NCI-H1105 treated with DMSO at 0.1 percent for 48 hours (cell line): ENCODE measurements around the gene ABHD15.

Experiments used
- DNase-seq: peaks from one replicate; lab custom pipeline; 2025; lab: John Stamatoyannopoulos, UW

ABHD15 gene

GRCh38 chr17:29583324-29584248 lies 16.7 kb upstream of the ABHD15 start:
- DNase-seq: peak; percentile 58

GRCh38 chr17:29582772-29583171 lies 15.9 kb upstream of the ABHD15 start:
- DNase-seq: no peak

- no peak for DNase-seq
Observed at GRCh38 chr17:29582254-29582765, 15.5 kb upstream of the ABHD15 start.

GRCh38 chr17:29581583-29582253 lies 14.9 kb upstream of the ABHD15 start:
- peak; percentile 47 for DNase-seq

- peak; percentile 54 for DNase-seq
Observed at GRCh38 chr17:29579866-29580771, 13.3 kb upstream of the ABHD15 start.

- no peak for DNase-seq
Observed at GRCh38 chr17:29578626-29579485, 12.0 kb upstream of the ABHD15 start.

GRCh38 chr17:29577385-29578211 lies 10.8 kb upstream of the ABHD15 start:
- DNase-seq: no peak

GRCh38 chr17:29577001-29577370 lies 10.1 kb upstream of the ABHD15 start:
- no peak for DNase-seq

- no peak for DNase-seq
Observed at GRCh38 chr17:29576214-29577000, 9.6 kb upstream of the ABHD15 start.

- DNase-seq: no peak
Observed at GRCh38 chr17:29575511-29576213, 8.8 kb upstream of the ABHD15 start.

GRCh38 chr17:29574732-29575510 lies 8.1 kb upstream of the ABHD15 start:
- no peak for DNase-seq

- DNase-seq: no peak
Observed at GRCh38 chr17:29573871-29574731, 7.3 kb upstream of the ABHD15 start.

GRCh38 chr17:29573558-29573869 lies 6.7 kb upstream of the ABHD15 start:
- DNase-seq: no peak

- DNase-seq: no peak
Observed at GRCh38 chr17:29572691-29573557, 6.1 kb upstream of the ABHD15 start.

- DNase-seq: no peak
Observed at GRCh38 chr17:29571883-29572681, 5.2 kb upstream of the ABHD15 start.
